Spleen (tissue), 7 donors: ENCODE measurements around the gene PNLIPRP1.

ENCODE experiments used
- CTCF ChIP-seq, 11 experiments: fragments of 200-600 bp in 7 of 11; fragments of 450-650 bp in 4 of 11; sonication (generic) in 4 of 11; IDR thresholded peaks in 8 of 11; conservative IDR thresholded peaks in 3 of 11; 1 replicate in 7 of 11; 2 replicates in 4 of 11; pipeline versions ENCODE4 v1.4.0 to v1.8.0; 2016 to 2021; ENCODE audit warnings: antibody characterized with exemption in 11 of 11, inconsistent platforms in 4 of 11, mild to moderate bottlenecking in 1 of 11
- POLR2A ChIP-seq, 3 donors: fragments of 450-650 bp; IDR thresholded peaks; one replicate each; pipeline ENCODE4 v1.5.1; 2017; ENCODE audit warnings: antibody characterized with exemption in 3 of 3, mild to moderate bottlenecking in 1 of 3
- POLR2AphosphoS5 ChIP-seq, 3 donors: sonication (generic); formaldehyde crosslinking; IDR thresholded peaks; one replicate each; pipeline ENCODE4 v1.5.1; 2017; ENCODE audit warnings: antibody characterized with exemption in 3 of 3
- donor health status: DM: no; HTN: no; CAD: no; lungs with moderate emphysema.
- donor health status: DM: no; HTN: no; CAD: no.
- donor health status: DM: no; HTN: no; CAD: no.

GRCh38 chr10:116656044-116656443, 65.3 kb downstream of the PNLIPRP1 start:
- TF ChIP-seq POLR2AphosphoS5 (IDR thresholded peaks at IDR 0.05) (no peak), CTCF (IDR thresholded peaks at IDR 0.05 in 8 of 11, conservative IDR thresholded peaks at IDR 0.05 in 3 of 11) (no peak), POLR2A (IDR thresholded peaks at IDR 0.05) (no peak)
